Right lobe of liver (tissue), 6 donors: ENCODE data around the gene LARP4B. TPM values are rescaled to one million over a fixed set of nuclear protein-coding genes. Genes with fewer than 3 reads are reported as not detected.
A peak's percentile ranks its signal among the peaks of the same experiment; 100 is the strongest.
"Not testable (repeated sequence)": the region's sequence is repeated elsewhere in the genome, so short reads cannot be mapped to it uniquely, and the experiment has no call there.

Experiments
- ATAC-seq, 4 donors: fragments of 200-7000 bp; cut with Tn5 transposase; one replicate each; pipeline ENCODE4 v1.9.1; 2020; ENCODE audit warnings: mild to moderate bottlenecking in 4 of 4, moderate library complexity in 4 of 4
- DNase-seq, 3 donors: peaks; one replicate each; pipeline ENCODE4 v3.0.0-alpha.2; 2020
- H3K27ac ChIP-seq, 3 donors: fragments of 200-600 bp; one replicate each; pipeline ENCODE4 v1.8.0; 2022
- H3K27me3 ChIP-seq, 2 donors: fragments of 200-600 bp; one replicate each; pipeline ENCODE4 v1.8.0; 2022
- H3K36me3 ChIP-seq, 4 donors: fragments of 200-600 bp; sonication (generic) in 1 of 4; one replicate each; pipeline versions ENCODE4 v1.5.1 to v1.8.0; 2017 to 2022; ENCODE audit warnings: control low read depth in 1 of 4
- H3K4me1 ChIP-seq, 4 donors: fragments of 200-600 bp; sonication (generic) in 1 of 4; one replicate each; pipeline versions ENCODE4 v1.5.1 to v1.8.0; 2017 to 2022; ENCODE audit warnings: control low read depth in 1 of 4
- H3K4me3 ChIP-seq, 3 donors: fragments of 200-600 bp; one replicate each; pipeline ENCODE4 v1.8.0; 2022
- H3K9me3 ChIP-seq, 4 donors: fragments of 200-600 bp; sonication (generic) in 1 of 4; one replicate each; pipeline versions ENCODE4 v1.5.1 to v1.8.0; 2017 to 2022; ENCODE audit warnings: control low read depth in 1 of 4
- CTCF ChIP-seq, 4 donors: fragments of 200-600 bp in 3 of 4; fragments of 450-650 bp in 1 of 4; IDR thresholded peaks; one replicate each; pipeline versions ENCODE4 v1.5.1 to v1.8.0; 2016 to 2022; ENCODE audit warnings: antibody characterized with exemption in 4 of 4, mild to moderate bottlenecking in 2 of 4
- POLR2A ChIP-seq: fragments of 450-650 bp; IDR thresholded peaks from one replicate; pipeline ENCODE4 v1.6.1; 2017; ENCODE audit warnings: antibody characterized with exemption, mild to moderate bottlenecking
- WGBS: methylation state at CpG from one replicate; pipeline ENCODE4 v1.1.6; 2018; ENCODE audit warnings: low coverage, low lambda C conversion rate; ENCODE audit not compliant: insufficient coverage; ENCODE audit errors: missing lambda C conversion rate; 5-methylcytosine and 5-hydroxymethylcytosine counted together
- intact Hi-C, 2 donors: fragments of 100-400 bp; cut with DNase I; formaldehyde crosslinking; loops; one replicate each; pipeline versions ENCODE4 v1.11.2 to v1.14.1; 2022
- total RNA-seq, 6 experiments: library from RNA; depleted of rRNA in 2 of 6; stranded (reverse); fragments of >200 nt in 2 of 6; fragmentation: NEBNext Ultra II Directional in 3 of 6; extraction: Animal tissue kit (Norgen Biotek cat#: 25700) in 3 of 6; gene quantifications; one replicate each; pipeline versions ENCODE4 v1.1.0 to v1.2.4, GENCODE V29; 2016 to 2023
- donor health status: DM: no; HTN: yes; CAD: no.
- donor health status: DM: no; HTN: no; CAD: no.
- donor health status: DM: no; HTN: no; CAD: no.
- donor health status: DM: no; HTN: yes; CAD: no.
- donor health status: DM: no; HTN: yes; CAD: no.

Gene LARP4B
- total RNA-seq, 6 experiments from 2014 or later = 22.4 to 35.9 (median 31.7) TPM

- H3K4me1 ChIP-seq = no peaks in the 10 kb centered on the region
- peak; percentile 50 to 67 (median 53) for DNase-seq
- no peak overlapping the region for H3K4me3 ChIP-seq
- no peaks in the 10 kb centered on the region for H3K36me3 ChIP-seq
- H3K9me3 ChIP-seq = no peaks in the 10 kb centered on the region
- no peaks in the 10 kb centered on the region for H3K27me3 ChIP-seq
- TF ChIP-seq POLR2A (no peak), CTCF (IDR thresholded peaks at IDR 0.05) (no peak)
- peak; percentile 67 to 88 (median 80) for ATAC-seq
- 62% methylated on average over 12 of the region's 14 CpGs for WGBS
- intact Hi-C loops = no loop called here
- no peak overlapping the region for H3K27ac ChIP-seq
Measured at GRCh38 chr10:944034-944831, 12.7 kb upstream of the LARP4B start.

GRCh38 chr10:943334-944033 lies 12.0 kb upstream of the LARP4B start:
- Histone ChIP-seq H3K36me3 (no peaks in the 10 kb centered on the region), H3K27me3 (no peaks in the 10 kb centered on the region), H3K4me3 (no peak overlapping the region), H3K9me3 (no peaks in the 10 kb centered on the region), H3K27ac (no peak overlapping the region), H3K4me1 (no peaks in the 10 kb centered on the region)
- WGBS = 84% methylated on average over 14 of the region's 17 CpGs
- intact Hi-C loops = no loop called here
- DNase-seq = no peak
- TF ChIP-seq POLR2A (no peak), CTCF (IDR thresholded peaks at IDR 0.05) (no peak)
- ATAC-seq = no peak

- no peaks in the 10 kb centered on the region for H3K36me3 ChIP-seq
- no peak overlapping the region for H3K27ac ChIP-seq
- no peak for ATAC-seq
- no peak for DNase-seq
- 79% methylated on average over 10 of the region's 10 CpGs for WGBS
- no peaks in the 10 kb centered on the region for H3K27me3 ChIP-seq
- H3K4me3 ChIP-seq = no peak overlapping the region
- TF ChIP-seq POLR2A (no peak), CTCF (IDR thresholded peaks at IDR 0.05) (no peak)
- intact Hi-C loops = no loop called here
- H3K4me1 ChIP-seq = no peaks in the 10 kb centered on the region
- H3K9me3 ChIP-seq = no peaks in the 10 kb centered on the region
Measured at GRCh38 chr10:938941-939678, 7.6 kb upstream of the LARP4B start.

DNA sequence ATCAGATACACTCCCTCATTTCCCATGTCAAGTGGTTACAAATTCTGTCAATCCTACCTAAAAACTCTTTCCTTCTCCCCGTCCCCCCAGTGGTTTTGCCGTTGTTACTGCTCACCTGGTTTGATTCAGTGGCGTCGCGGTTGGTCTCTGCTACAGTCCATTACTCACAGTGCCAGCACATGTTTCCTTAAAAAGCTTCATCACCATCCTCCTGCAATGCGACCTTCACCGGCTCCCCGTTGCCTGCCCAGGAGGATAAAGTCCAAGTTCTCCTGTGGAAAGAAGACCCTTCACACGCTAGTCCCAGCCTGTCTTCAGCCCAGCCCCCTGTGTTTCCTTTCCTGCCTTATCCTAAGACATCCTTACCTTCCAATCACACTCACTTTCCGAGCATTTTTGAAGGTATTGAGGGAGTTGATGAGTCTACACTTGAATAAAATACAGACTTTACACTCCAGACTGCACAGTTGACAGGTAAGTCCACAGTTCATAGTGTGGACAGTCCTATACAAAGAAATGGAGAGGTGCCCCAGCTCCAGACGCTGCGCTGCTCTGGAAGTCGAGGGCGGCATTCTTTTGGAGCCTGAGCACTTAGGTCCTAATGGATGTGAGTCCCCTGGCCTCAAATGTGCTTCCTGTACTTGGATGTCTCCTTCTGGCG lies 3.4 kb upstream of the LARP4B start:
- Histone ChIP-seq H3K36me3 (no peaks in the 10 kb centered on the region), H3K4me1 (peaks cover 0 to 5% (median 2%) of the 10 kb centered on the region in 4 donors), H3K27me3 (no peaks in the 10 kb centered on the region), H3K4me3 (no peak overlapping the region), H3K9me3 (no peaks in the 10 kb centered on the region), H3K27ac (no peak overlapping the region)
- ATAC-seq = no peak
- no peak for DNase-seq
- 78% methylated on average over 13 of the region's 15 CpGs for WGBS
- TF ChIP-seq CTCF (IDR thresholded peaks at IDR 0.05) (no peak), POLR2A (no peak)
- intact Hi-C loops = no loop called here

GRCh38 chr10:934165-934564 lies 2.7 kb upstream of the LARP4B start:
- H3K4me3 ChIP-seq, H3K9me3 ChIP-seq, H3K36me3 ChIP-seq, ATAC-seq, H3K27ac ChIP-seq, intact Hi-C loops, DNase-seq, H3K27me3 ChIP-seq: not testable (repeated sequence)
- 85% methylated on average over 2 of the region's 6 CpGs for WGBS
- peaks cover 0 to 12% (median 3%) of the 10 kb centered on the region in 4 donors for H3K4me1 ChIP-seq
